Retina (tissue), 1 donor: ENCODE data around the gene RGS14.
A peak's percentile ranks its signal among the peaks of the same experiment; 100 is the strongest.
"Not testable (repeated sequence)": the region's sequence is repeated elsewhere in the genome, so short reads cannot be mapped to it uniquely, and the experiment has no call there.

ENCODE experiments used
- DNase-seq: peaks from one replicate; pipeline ENCODE4 v3.0.0-alpha.2; 2016

The RGS14 gene

DNA sequence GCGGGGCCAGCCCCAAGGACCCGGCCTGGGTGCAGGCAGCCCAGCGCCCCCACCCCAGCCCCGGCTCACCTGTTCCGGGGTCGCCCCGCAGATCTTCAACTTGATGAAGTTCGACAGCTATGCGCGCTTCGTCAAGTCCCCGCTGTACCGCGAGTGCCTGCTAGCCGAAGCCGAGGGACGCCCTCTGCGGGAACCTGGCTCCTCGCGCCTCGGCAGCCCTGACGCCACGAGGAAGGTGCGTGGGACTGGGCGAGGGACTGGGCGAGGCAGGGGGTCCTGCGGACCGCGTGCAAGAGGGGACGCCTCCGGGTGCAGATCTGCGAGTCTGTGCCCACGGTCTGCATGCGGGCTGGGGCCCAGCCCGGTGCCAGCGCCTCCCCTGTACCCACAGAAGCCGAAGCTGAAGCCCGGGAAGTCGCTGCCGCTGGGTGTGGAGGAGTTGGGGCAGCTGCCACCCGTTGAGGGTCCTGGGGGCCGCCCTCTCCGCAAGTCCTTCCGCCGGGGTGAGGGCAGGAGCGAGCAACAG, 9.7 kb downstream of the RGS14 start:
- DNase-seq, result peak; percentile 82

DNA sequence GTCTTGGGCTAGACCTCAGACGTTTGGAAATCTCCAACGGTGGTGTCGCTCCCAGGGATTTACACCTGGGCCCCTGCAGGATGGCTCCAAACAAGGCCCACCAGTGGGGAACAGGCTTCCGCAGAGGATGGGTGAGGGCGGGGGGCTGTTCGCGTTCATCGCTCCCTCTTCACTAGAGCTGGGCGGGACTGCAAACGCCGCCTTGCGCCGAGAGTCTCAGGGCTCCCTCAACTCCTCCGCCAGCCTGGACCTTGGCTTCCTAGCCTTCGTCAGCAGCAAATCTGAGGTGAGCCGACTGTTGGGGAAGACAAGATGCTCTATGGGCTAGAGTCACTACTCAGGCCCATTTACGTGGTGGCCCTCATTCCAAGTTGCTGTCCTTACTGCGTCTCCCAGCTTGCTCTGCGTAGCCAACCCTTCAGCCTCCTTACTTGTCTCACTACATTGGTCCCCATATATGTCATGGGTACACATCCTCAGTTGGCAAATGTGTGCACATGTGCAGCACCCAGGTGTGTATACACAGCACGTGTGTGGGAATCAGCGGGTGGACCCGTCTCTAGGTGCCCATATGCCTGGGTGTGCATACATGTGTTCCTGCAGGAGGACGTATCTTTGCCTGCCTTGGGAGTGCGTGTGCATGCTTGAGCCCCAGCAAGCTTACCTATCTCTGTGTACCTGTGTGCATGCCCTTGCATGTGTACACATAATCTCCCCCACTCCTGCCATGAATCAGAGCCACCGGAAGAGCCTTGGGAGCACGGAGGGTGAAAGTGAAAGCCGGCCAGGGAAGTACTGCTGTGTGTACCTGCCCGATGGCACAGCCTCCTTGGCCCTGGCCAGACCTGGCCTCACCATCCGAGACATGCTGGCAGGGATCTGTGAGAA, 10.5 kb downstream of the RGS14 start:
- DNase-seq, result no peak

DNA sequence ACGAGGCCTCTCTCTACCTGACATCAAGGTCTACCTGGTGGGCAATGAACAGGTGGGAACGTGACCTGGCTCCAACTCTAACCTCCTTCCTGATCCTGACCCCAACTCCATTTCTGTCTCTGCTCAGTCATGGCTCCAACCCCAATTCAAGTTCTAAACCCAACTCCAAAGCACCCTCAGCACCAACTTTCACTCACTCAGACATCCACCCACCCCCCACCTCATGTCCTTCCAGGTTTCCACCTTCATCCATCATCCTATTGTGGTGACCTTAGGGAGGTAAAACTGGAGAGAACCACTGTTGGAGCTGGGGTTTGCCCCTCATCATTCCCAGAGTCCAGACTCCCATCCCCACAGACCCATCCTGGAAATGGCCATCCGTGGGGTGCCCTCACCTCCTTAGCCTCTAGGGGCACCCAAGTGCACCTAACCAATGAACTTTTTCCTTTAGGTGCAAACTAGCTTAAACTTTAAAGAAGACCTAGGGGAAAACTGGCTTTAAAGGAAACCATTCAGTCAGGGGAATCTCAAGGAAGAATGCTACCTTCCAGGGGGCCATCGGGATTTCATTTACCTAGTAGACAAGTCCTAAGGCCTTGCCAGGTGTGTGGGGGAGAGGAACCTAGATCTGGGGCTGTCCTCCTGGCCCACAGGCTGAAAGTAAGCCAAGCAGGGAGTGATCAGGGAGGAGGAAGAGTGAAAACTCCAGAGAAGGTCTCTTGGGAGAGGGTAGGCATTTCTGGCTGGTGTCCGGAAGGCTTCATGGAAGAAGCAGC, 11.3 kb downstream of the RGS14 start:
- DNase-seq, result no peak

DNA sequence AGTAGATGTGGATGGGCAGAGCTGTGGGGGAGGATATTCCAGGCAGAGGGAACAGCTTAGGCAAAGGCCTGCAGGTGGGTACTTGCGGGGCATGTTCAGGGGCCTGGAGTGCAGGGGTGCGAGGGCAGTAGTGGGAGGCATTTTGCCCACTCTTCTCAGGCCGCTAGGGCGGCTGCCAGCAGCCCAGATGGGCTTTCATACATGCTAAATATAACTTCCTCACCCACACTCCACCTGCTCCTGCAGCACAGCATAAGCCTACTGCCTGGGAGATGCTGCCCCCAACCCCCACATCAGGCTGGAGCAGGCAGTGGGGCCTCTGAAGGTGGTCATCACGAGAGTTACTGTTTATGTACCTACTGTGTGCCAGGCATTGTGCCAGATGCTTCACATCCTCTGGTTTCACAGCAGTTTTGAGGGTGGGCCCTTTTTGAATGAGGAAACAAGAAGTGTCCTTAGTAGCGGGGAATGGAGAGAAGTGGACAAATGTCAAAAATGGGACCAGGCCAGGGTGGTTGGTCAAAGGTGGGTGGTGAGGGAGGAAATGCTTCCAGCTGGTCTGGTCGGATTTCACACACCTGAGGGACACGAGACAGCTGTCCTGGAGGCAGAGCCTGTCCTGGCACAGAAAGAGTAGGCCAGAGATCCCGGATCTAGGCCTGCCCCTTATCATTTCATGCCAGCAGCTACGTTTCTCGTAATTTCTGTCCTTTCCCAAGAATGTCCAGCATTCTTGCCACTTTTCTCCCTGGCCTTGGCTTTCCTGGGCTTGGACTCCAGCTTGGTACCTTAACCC, 12.1 kb downstream of the RGS14 start:
- DNase-seq, result no peak

DNA sequence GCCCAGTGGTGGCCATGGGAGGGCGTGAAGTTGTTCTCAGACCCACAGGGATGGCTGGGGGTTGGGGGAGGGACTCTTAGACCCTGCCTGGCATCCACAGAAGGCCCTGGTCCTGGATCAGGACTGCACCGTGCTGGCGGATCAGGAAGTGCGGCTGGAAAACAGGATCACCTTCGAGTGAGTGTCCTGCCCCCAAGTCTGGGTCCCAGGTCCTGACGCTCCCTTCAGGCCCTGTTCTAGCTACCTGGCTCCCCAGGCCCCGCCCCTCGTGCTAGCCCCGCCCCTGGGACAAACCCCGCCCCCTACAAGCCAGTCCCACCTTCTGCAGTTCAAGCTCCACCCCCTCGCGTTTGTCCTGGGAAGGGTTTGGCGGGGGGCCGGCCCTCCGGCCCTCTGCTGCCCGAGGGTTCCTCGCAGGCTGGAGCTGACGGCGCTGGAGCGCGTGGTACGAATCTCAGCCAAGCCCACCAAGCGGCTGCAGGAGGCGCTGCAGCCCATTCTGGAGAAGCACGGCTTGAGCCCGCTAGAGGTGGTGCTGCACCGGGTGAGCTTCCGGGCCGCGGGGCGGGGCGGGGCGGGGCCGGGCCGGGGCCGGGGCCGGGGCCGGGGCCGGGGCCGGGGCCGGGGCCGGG, 12.9 kb downstream of the RGS14 start:
- DNase-seq, result peak; percentile 81

DNA sequence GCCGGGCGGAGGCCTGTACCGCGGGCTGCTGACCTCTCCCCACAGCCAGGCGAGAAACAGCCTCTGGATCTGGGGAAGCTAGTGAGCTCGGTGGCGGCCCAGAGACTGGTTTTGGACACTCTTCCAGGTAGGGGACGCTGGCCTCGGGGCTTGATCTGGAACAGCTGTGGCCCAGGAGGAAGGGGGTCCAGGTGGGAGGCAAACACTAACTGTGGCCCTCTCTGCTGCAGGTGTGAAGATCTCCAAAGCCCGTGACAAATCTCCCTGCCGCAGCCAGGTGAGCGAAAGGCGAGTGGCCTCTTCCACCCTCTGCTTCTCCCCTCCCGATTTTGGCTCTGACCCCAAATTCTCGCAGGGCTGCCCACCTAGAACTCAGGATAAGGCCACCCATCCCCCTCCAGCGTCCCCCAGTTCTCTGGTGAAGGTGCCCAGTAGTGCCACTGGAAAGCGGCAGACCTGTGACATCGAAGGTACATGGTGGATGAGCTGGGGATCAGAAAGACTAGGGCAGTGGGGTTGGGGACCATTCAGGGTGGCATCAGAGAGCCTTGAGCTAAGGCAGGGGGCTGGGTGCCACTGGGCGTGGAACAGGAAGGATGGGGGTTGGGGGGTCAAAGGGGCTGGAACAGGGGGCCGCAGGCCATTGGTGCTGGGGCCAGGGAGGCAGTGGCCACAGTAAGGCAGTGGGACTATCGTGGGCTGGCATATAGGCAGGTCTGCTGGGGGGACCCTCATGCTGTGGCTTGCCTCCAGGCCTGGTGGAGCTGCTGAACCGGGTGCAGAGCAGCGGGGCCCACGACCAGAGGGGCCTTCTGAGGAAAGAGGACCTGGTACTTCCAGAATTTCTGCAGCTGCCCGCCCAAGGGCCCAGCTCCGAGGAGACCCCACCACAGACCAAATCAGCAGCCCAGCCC, 13.7 kb downstream of the RGS14 start:
- DNase-seq, result no peak

DNA sequence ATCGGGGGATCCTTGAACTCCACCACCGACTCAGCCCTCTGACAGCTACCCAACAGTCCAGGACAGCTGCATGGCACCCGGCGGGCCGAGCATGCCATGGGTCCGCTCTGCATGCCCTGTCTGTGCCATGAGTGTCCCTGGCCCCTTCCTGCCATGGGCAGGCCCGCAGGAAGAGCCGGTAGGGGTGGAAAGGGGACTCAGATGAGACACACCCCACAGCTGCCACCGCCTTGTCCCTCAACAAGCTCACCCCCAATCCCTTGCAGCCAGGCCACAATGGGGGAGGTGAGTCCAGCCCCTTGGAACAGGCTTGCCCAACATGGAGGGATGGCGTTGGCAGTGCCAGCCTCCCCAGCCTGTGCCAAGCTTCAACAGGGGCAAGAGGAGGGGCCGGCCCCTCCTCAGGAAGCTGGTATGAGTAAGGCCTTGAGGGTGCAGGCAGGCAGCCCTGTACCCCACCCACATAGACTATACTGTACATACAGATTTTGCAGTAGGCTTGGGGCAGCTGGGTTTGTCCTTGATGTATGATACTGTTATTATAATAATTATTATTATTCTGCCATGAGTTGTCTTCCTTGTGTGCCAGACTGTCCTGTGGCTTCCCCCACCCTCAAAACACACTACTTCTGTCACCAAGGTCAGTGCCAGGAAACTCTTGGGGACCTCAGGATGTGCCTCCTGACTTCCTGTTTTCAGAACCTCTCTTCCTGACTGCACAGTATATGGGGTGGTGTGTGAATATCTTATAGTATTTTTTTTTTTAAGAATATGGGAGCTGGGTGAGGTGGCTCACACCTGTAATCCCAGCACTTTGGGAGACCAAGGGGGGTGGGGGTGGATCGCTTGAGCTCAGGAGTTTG, 14.5 kb downstream of the RGS14 start:
- DNase-seq, result no peak

DNA sequence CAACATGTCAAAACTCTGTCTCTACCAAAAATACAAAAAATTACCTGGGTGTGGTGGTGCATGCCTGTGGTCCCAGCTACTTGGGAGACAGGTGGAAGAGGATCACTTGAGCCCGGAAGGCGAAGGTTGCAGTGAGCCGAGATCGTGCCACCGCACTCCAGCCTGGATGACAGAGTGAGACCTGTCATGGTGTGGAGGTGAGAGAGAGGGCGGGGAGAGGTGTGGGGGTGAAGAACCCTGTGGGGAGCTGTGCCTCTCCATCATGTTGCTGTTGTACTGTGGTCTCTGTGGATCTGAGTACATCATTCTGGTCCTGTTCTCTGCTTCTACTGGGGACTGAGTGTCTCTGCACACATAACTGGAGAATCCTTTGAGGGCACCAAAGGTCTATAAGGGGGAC, 15.2 kb downstream of the RGS14 start:
- DNase-seq, result no peak

DNA sequence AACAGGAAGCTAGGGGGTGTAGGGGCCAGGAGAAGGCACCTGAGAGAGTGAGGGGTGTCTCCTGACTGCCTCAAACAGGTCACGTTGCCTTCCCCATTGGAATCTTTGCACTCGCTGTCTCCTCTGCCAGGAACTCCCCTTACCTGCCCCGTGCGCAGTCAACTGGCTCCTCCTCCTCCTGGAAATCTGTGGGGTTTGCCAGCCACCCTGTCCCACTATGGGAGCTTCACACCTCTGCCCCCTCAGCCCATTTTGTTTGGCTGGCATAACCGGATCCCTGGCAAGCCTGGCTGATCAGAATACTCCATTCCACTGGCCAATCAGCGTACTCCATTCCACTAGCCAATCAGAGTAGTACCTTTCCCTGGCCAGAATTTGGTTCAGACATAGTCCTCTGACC, 16.1 kb downstream of the RGS14 start:
- DNase-seq, result no peak

DNA sequence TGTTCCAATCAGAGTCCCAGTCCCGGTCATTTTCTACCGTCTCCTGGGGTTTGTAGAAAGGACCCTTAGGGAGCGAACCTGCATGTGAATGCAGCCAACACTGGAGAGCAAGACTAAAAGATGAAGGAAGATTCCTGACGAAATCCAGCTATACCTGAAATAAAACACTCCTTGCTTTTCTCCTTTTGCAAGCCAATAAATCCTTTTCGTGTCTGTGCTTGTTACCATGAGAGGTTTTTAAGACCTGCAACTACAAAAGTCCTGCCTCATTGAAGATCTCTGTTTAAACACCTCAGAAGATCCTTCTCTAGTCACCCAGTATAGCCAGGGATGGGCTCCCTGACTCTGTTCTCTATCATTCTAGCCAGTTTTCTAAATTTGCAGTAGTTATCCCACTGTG, 16.5 kb downstream of the RGS14 start:
- no peak for DNase-seq

DNA sequence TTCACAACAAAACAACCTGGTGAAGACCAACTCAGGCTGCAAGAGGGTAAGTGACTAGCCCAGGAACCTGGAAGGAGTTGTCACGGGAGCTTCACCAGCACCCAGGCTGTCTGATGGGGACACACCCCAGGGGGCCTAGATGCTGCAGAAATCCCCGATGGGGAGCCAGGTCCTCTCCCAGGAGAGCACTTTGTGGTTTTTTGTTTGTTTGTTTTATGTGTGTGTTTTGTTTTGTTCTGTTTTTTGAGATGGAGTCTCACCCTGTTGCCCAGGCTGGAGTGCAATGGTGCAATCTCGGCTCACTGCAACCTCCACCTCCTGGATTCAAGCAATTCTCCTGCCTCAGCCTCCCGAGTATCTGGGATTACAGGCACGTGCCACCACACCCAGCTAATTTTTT, 17.8 kb downstream of the RGS14 start:
- not testable (repeated sequence) for DNase-seq

DNA sequence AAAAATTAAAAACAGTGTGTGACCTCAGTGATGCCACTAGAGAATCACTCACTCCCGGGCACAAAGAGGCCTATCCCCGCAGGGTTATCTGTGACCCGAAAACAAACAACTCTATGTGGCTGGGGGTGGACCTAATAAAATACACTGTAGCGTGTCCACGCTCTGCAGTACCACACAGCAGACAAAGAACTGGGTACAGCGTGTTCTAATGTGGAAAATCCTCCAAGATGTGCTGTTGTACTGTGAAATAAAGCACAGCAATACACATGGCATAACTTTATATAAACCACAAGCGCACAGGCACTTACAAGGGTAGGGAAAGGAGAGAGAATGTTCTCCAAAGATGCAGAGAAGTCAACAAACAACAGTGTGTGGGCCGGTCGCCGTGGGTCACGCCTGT, 18.4 kb downstream of the RGS14 start:
- no peak for DNase-seq

DNA sequence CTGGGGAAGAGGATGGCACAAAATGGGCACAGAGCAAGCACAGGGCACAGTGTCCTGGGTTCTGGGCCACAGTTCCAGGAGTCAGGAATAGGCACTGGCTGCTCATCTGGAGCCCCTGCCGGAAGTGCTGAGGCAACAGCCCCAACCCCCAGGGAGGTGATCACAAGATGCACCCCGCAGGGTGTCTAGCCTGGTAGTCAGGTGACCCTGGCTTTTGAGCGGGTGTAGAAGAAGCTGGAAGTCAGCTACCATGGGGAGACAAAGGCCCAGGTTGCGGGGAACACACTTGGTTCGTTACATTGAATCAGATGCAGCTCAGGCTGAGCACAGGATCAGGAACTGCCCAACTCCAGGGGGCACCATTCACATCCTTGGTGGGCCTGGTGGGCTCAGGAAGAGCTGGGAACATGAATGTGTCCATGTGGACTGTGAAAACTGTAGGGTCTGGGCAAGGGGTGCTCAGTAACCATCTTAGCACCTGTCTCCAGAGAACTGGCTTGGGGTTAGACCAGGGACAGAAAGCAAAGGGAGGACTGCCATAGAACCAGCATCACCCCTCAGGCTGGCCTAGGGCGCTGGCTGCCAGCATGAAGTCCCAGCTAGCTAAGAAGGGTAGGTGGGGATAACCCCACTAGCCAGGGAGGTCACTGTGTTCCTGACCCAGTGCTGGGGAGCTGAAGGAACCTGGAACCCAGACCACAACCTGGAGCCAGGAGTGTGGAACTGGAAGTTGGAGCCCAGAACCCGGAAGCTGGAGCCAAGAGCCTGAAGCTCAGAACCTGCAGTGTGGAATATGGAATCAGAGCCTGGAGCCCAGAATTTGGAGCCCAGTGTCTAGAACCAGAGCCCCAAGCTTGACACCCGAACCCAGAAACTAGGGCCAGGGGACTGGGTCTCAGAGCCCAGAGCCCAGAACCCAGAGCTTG, 20.4 kb downstream of the RGS14 start:
- DNase-seq, result no peak

DNA sequence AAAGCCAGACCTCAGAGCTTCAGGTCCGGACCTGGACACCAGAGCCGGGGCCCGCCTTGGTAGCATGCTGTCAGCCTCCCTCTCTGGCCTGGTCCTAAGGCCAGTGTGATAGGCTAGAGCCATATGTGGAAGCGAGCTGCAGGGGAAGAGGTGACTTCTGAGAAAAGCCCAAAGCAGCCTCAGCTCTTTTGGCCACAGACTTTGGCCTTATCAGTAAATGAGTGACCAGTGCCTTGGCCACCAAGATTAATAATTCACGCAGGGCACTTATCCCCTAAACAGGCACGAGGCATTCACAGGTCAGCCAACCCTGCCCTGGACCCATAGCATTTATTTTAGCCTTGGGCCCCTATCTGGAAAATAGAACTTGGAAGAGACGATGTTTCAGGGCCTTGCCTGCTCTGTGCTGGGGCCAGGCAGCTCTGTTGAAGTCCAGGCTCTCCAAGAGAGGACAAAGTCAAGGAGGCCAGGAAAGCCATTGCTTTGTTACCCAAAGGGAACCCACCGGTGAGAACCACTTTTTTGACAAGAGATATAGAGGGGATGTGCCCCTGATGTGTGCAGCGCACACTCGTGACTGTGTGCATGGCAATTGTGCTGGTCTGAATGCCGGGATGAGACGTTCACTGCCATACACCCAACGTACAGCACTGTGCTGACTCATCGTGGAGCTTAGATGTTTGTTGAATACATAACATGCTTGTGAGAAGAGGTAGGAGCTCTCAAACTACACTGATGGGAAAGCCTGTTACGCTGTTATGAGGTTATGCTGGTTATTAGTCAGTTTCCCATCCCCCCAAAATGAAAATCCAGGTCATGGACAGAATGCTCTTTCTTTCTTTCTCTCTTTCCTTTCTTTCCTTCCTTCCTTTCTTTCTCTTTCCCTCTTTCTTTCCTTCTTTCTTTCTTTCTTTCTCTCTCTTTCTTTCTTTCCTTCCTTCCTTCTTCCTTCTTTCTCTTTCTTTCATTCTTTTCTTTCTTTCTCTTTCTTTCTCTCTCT, 21.5 kb downstream of the RGS14 start:
- no peak for DNase-seq

DNA sequence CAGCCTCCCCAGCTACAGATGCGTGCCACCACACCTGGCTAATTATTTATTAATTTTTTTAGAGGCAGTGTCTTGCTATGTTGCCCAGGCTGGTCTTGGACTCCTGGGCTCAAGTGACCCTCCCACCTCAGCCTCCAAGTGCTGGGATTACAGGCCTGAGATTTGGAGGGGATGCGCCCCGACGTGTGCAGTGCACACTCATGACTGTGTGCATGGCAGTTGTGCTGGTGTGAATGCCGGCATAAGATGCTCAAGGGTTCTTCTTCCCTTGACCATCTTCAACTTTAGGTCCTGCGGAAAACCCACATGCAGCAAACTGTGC, 23.0 kb downstream of the RGS14 start:
- DNase-seq, result no peak

DNA sequence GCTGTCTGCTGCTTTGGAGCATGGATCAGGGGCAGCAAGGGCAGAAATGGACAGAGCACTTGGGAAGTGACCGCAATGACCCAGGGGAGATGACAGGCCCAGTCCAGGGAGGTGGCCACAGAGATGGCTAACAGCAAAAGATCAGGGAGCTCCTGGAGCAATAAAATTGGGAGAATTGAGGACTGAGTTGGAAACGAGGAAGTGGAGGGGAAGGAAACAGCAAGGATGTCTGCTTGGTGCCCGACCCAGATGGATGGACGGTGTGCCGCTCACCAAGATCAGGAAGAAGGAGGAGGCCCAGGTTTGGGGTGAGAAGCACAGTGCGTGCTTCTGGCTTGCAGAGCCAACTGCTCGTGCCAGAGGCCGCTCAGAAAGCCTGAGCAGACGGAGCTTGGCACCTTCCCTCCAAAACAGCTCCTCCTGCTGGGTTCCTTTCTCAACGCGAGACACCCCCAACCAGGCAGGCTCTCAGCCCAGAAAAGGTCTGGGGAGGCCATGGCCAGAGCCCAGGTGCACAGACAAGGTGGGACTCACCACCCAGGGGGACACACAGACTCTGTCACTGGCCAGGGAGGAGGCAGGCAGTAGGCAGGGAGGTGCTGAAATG, 24.8 kb downstream of the RGS14 start:
- DNase-seq, result no peak

DNA sequence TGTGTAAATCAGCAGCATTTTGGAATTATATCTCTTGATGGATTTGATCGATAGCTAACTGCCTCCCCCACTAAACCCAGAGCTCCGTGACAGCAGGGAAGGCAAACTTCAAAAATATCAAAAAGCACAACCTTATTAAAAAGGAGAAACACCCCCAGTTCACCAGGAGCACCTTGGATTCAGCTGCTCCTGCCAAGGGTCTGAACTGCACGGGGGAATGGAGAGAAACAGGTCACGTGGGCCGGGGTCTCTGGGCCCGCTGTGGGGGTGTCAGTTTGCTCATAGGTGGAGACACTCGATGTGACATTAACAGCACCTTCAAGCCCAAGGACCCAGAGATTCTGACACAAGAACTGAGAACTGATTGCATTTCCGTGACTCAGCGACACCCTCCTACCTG, 25.5 kb downstream of the RGS14 start:
- DNase-seq, result no peak

DNA sequence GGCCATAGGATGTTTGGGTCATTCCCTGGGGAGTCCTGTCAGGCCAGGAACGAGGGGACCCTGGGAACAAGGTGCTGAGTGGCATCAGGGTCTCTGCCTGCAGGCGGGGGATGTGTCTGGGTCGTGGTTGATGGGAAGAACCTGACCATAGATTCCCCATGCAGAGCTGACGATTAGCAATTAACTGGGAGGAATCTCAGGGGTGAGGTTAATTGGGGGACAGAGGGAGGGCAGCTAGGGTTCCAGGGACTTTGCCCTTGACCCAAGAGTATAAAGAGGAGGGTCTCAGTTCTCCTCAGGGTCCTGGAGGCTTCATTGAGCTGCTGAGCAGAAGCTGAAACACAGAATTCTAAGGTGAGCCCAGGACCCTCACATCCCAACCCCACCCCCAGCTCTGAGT, 26.4 kb downstream of the RGS14 start, which contains the start of gene SLC34A1:
SLC34A1 (plus strand) TSS at position 301 of the 400 bp plus-strand sequence. CDS start 1,308 bp downstream, outside the sequence.
- DNase-seq, result no peak
